CD4-positive, alpha-beta T cell (primary cell): Measurements from ENCODE around the gene IGFBP4. TPM values are rescaled to one million over a fixed set of nuclear protein-coding genes. Genes with fewer than 3 reads are reported as not detected.

ENCODE experiments used
- ATAC-seq: fragments of 200-7000 bp; cut with Tn5 transposase; one replicate; pipeline ENCODE4 v1.10.0; 2022; ENCODE audit warnings: mild to moderate bottlenecking; ENCODE audit not compliant: poor library complexity
- CTCF ChIA-PET: fragments of 350-600 bp; sonication (Branson Sonifier 250); formaldehyde crosslinking; loops from one replicate; lab custom pipeline; 2021; ENCODE audit warnings: antibody characterized with exemption, inconsistent platforms; lab: Charles Lee
- POLR2A ChIA-PET: fragments of 350-600 bp; sonication (Branson Sonifier 250); formaldehyde crosslinking; loops from one replicate; lab custom pipeline; 2021; ENCODE audit warnings: antibody characterized with exemption, inconsistent platforms; lab: Charles Lee
- DNase-seq, 14 experiments: peaks; one replicate each; pipeline ENCODE4 v3.0.0-alpha.2; 2013 to 2020; ENCODE audit warnings: mixed read lengths in 2 of 14
- H3K27ac ChIP-seq, 2 donors: one replicate each; pipeline versions ENCODE4 v1.5.1 to v1.7.0; 2013; ENCODE audit warnings: low read length in 2 of 2, low read depth in 1 of 2, mild to moderate bottlenecking in 1 of 2
- H3K27me3 ChIP-seq, 2 experiments: 1 replicate in 1 of 2; 2 replicates in 1 of 2; pipeline versions ENCODE4 v1.6.1 to v1.7.0; 2013; ENCODE audit warnings: low read length in 2 of 2, control low read depth in 1 of 2, mild to moderate bottlenecking in 1 of 2, moderate library complexity in 1 of 2; ENCODE audit not compliant: insufficient read depth in 2 of 2, control insufficient read depth in 1 of 2
- H3K36me3 ChIP-seq: one replicate; pipeline ENCODE4 v1.6.1; 2013; ENCODE audit warnings: low read length, control low read depth; ENCODE audit not compliant: insufficient read depth
- H3K4me1 ChIP-seq: one replicate; pipeline ENCODE4 v1.6.1; 2013; ENCODE audit warnings: low read length, control low read depth; ENCODE audit not compliant: insufficient read depth
- H3K4me3 ChIP-seq: one replicate; pipeline ENCODE4 v1.5.1; 2013; ENCODE audit warnings: mild to moderate bottlenecking, low read length, moderate library complexity
- H3K9me3 ChIP-seq, 2 experiments: 1 replicate in 1 of 2; 2 replicates in 1 of 2; pipeline versions ENCODE4 v1.6.1 to v1.7.0; 2013; ENCODE audit warnings: low read length in 2 of 2, mild to moderate bottlenecking in 2 of 2, control low read depth in 1 of 2, moderate library complexity in 1 of 2; ENCODE audit not compliant: control insufficient read depth in 1 of 2, insufficient read depth in 1 of 2
- H3K27ac Mint-ChIP-seq: one replicate; pipeline ENCODE4 v1.8.0; 2020; ENCODE audit warnings: mixed read lengths
- H3K27me3 Mint-ChIP-seq: one replicate; pipeline ENCODE4 v1.8.0; 2021; ENCODE audit warnings: mixed read lengths
- H3K36me3 Mint-ChIP-seq: one replicate; pipeline ENCODE4 v1.8.0; 2021; ENCODE audit warnings: low read depth, mixed read lengths
- H3K4me1 Mint-ChIP-seq: one replicate; pipeline ENCODE4 v1.8.0; 2021; ENCODE audit warnings: low read depth, mixed read lengths
- H3K4me3 Mint-ChIP-seq: one replicate; pipeline ENCODE4 v1.8.0; 2020; ENCODE audit warnings: mild to moderate bottlenecking, mixed read lengths
- H3K9me3 Mint-ChIP-seq: one replicate; pipeline ENCODE4 v1.8.0; 2020; ENCODE audit warnings: mixed read lengths
- CTCF ChIP-seq: fragments of 200-600 bp; IDR thresholded peaks from one replicate; pipeline ENCODE4 v1.8.0; 2022; ENCODE audit warnings: antibody characterized with exemption, mild to moderate bottlenecking
- intact Hi-C, 2 experiments: fragments of 100-400 bp; cut with DNase I in 1 of 2; cut with micrococcal nuclease in 1 of 2; formaldehyde crosslinking; loops; one replicate each; pipeline versions ENCODE4 v1.15.1 to v1.9.0; 2023 to 2025; cut with DNase I, micrococcal nuclease
- total RNA-seq, 174 experiments: library from RNA in 2 of 174; stranded (reverse) in 2 of 174; gene quantifications; one replicate each; pipeline ENCODE4 v1.2.3 and lab custom pipeline; 2021 to 2026

Gene IGFBP4
- total RNA-seq, 2 experiments from 2014 or later: 2.5 to 2.6 TPM

- no peak overlapping the region for H3K27ac ChIP-seq
- DNase-seq (no peak), ATAC-seq (no peak)
- Mint-ChIP-seq H3K4me3 (no peak overlapping the region), H3K27me3 (no peaks in the 10 kb centered on the region), H3K9me3 (no peaks in the 10 kb centered on the region), H3K27ac (no peak overlapping the region), H3K4me1 (no peaks in the 10 kb centered on the region), H3K36me3 (no peaks in the 10 kb centered on the region)
- intact Hi-C loops: no loop called here
- H3K36me3 ChIP-seq: no peaks in the 10 kb centered on the region
- no peak for TF ChIP-seq CTCF
- H3K9me3 ChIP-seq: no peaks in the 10 kb centered on the region
- CTCF ChIA-PET: no interaction called here
- no peaks in the 10 kb centered on the region for H3K4me1 ChIP-seq
- H3K27me3 ChIP-seq: no peaks in the 10 kb centered on the region
- POLR2A ChIA-PET: no interaction called here
- no peak overlapping the region for H3K4me3 ChIP-seq
These were observed 14.1 kb downstream of the IGFBP4 start for GRCh38 chr17:40457369-40457768.

- Histone ChIP-seq H3K4me3 (no peak overlapping the region), H3K9me3 (no peaks in the 10 kb centered on the region), H3K27me3 (no peaks in the 10 kb centered on the region), H3K27ac (no peak overlapping the region), H3K4me1 (no peaks in the 10 kb centered on the region), H3K36me3 (no peaks in the 10 kb centered on the region)
- ChIA-PET POLR2A (no interaction called here), CTCF (no interaction called here)
- Mint-ChIP-seq H3K4me1 (no peaks in the 10 kb centered on the region), H3K9me3 (no peaks in the 10 kb centered on the region), H3K4me3 (no peak overlapping the region), H3K27ac (no peak overlapping the region), H3K36me3 (no peaks in the 10 kb centered on the region), H3K27me3 (no peaks in the 10 kb centered on the region)
- intact Hi-C loops: no loop called here
- ATAC-seq (no peak), DNase-seq (no peak)
- TF ChIP-seq CTCF: no peak
These were observed 14.9 kb downstream of the IGFBP4 start for GRCh38 chr17:40457964-40458791.

GRCh38 chr17:40458851-40459482, 15.7 kb downstream of the IGFBP4 start:
- TF ChIP-seq CTCF: no peak
- Histone ChIP-seq H3K27me3 (no peaks in the 10 kb centered on the region), H3K9me3 (no peaks in the 10 kb centered on the region), H3K4me3 (no peak overlapping the region), H3K4me1 (no peaks in the 10 kb centered on the region), H3K36me3 (no peaks in the 10 kb centered on the region), H3K27ac (no peak overlapping the region)
- Mint-ChIP-seq H3K9me3 (no peaks in the 10 kb centered on the region), H3K36me3 (no peaks in the 10 kb centered on the region), H3K27ac (no peak overlapping the region), H3K4me3 (no peak overlapping the region), H3K4me1 (no peaks in the 10 kb centered on the region), H3K27me3 (no peaks in the 10 kb centered on the region)
- intact Hi-C loops: no loop called here
- ChIA-PET CTCF (no interaction called here), POLR2A (no interaction called here)
- no peak for DNase-seq
- ATAC-seq: no peak
